GM12878 (cell line): Measurements from ENCODE around the gene CEP68. TPM values are rescaled to one million over a fixed set of nuclear protein-coding genes. Genes with fewer than 3 reads are reported as not detected.

Experiments used
- BCL3 ChIP-seq: IDR thresholded peaks from 2 replicates; pipeline ENCODE4 v1.6.1; 2011; ENCODE audit warnings: borderline replicate concordance, low read depth, mild to moderate bottlenecking, moderate library complexity, low read length; ENCODE audit not compliant: insufficient read depth, poor library complexity, severe bottlenecking
- CEBPB ChIP-seq, 2 experiments: fragments of 150-350 bp in 1 of 2; IDR thresholded peaks; 2 replicates each; pipeline ENCODE4 v1.6.1; 2012 to 2014; ENCODE audit warnings: low read depth in 2 of 2, low read length in 2 of 2, borderline replicate concordance in 1 of 2, inconsistent platforms in 1 of 2
- EGR1 ChIP-seq, 2 experiments: IDR thresholded peaks; 1 replicate in 1 of 2; 2 replicates in 1 of 2; pipeline ENCODE4 v1.6.1; 2011 to 2012; ENCODE audit warnings: low read depth in 2 of 2, low read length in 2 of 2, borderline replicate concordance in 1 of 2, mild to moderate bottlenecking in 1 of 2, moderate library complexity in 1 of 2
- ETV6 ChIP-seq, 2 experiments: fragments of 450-650 bp in 1 of 2; IDR thresholded peaks in 1 of 2; conservative IDR thresholded peaks in 1 of 2; 2 replicates each; pipeline ENCODE4 v1.6.1; 2014; ENCODE audit warnings: antibody characterized with exemption in 1 of 2, borderline replicate concordance in 1 of 2, low read depth in 1 of 2, mild to moderate bottlenecking in 1 of 2, moderate library complexity in 1 of 2
- FOXM1 ChIP-seq: IDR thresholded peaks from 2 replicates; pipeline ENCODE4 v1.6.1; 2012; ENCODE audit warnings: low read depth, mild to moderate bottlenecking, inconsistent platforms, low read length, moderate library complexity
- GATAD2B ChIP-seq: fragments of 450-650 bp; conservative IDR thresholded peaks from 2 replicates; pipeline ENCODE4 v1.6.1; 2017; ENCODE audit warnings: low read depth, mild to moderate bottlenecking, moderate library complexity
- HDAC6 ChIP-seq: fragments of 200-600 bp; sonication (generic); IDR thresholded peaks from one replicate; pipeline ENCODE4 v1.8.0; 2017; ENCODE audit warnings: antibody characterized with exemption; ENCODE audit not compliant: unreplicated experiment
- KLF5 ChIP-seq: fragments of 450-650 bp; IDR thresholded peaks from 2 replicates; pipeline ENCODE4 v1.6.1; 2014; ENCODE audit warnings: mild to moderate bottlenecking; ENCODE audit not compliant: partially characterized antibody
- MAX ChIP-seq: IDR thresholded peaks from 2 replicates; pipeline ENCODE4 v1.6.1; 2012; ENCODE audit warnings: low read depth, low read length, improper control_type of control experiment
- MLLT1 ChIP-seq: fragments of 450-650 bp; IDR thresholded peaks from 2 replicates; pipeline ENCODE4 v1.6.1; 2016; ENCODE audit warnings: mild to moderate bottlenecking
- NFYA ChIP-seq: IDR thresholded peaks from 2 replicates; pipeline ENCODE4 v1.6.1; 2011; ENCODE audit warnings: low read depth, mild to moderate bottlenecking, low read length, improper control_type of control experiment, borderline replicate concordance
- NFYB ChIP-seq: IDR thresholded peaks from 2 replicates; pipeline ENCODE4 v1.6.1; 2011; ENCODE audit warnings: low read depth, mild to moderate bottlenecking, low read length, improper control_type of control experiment, moderate library complexity; ENCODE audit not compliant: insufficient read depth
- NR2F1 ChIP-seq: fragments of 450-650 bp; conservative IDR thresholded peaks from 2 replicates; pipeline ENCODE4 v1.6.1; 2017; ENCODE audit warnings: mild to moderate bottlenecking
- NRF1 ChIP-seq: conservative IDR thresholded peaks from 2 replicates; pipeline ENCODE4 v1.6.1; 2011; ENCODE audit warnings: mild to moderate bottlenecking, low read depth, low read length, improper control_type of control experiment
- PML ChIP-seq: IDR thresholded peaks from 2 replicates; pipeline ENCODE4 v1.6.1; 2012; ENCODE audit warnings: low read length, inconsistent platforms
- PRDM15 ChIP-seq: fragments of 450-650 bp; formaldehyde crosslinking; IDR thresholded peaks from 2 replicates; pipeline ENCODE4 v1.4.0; 2020; ENCODE audit warnings: mild to moderate bottlenecking, moderate library complexity
- RB1 ChIP-seq: fragments of 450-650 bp; formaldehyde crosslinking; IDR thresholded peaks from 2 replicates; pipeline ENCODE4 v1.6.1; 2017; ENCODE audit warnings: mild to moderate bottlenecking, borderline replicate concordance
- RFX5 ChIP-seq: IDR thresholded peaks from 2 replicates; pipeline ENCODE4 v1.6.1; 2011; ENCODE audit warnings: low read depth, low read length, improper control_type of control experiment
- SMC3 ChIP-seq: IDR thresholded peaks from 2 replicates; pipeline ENCODE4 v1.6.1; 2011; ENCODE audit warnings: low read length, improper control_type of control experiment, borderline replicate concordance
- USF1 ChIP-seq: IDR thresholded peaks from 2 replicates; pipeline ENCODE4 v1.6.1; 2011; ENCODE audit warnings: borderline replicate concordance, low read depth, mild to moderate bottlenecking, moderate library complexity, mixed read lengths, low read length; ENCODE audit not compliant: insufficient read depth; ENCODE audit errors: extremely low read length
- polyA plus RNA-seq, 11 experiments: library from polyadenylated mRNA; depleted of rRNA in 4 of 11; unstranded in 6 of 11; stranded (reverse) in 5 of 11; fragments of >200 nt; fragmentation: Nextera tagmentation in 4 of 11; fragmentation: Illumina TruSeq in 1 of 11; extraction: Ambion mirVana in 4 of 11; extraction: Trizol in 1 of 11; gene quantifications; 1 replicate in 1 of 11; 2 replicates in 10 of 11; pipeline versions ENCODE4 v1.2.1 to v1.2.3, GENCODE V29; 2011 to 2016; ENCODE audit warnings: inconsistent platforms in 2 of 11, missing spikeins in 2 of 11, low read depth in 1 of 11
- total RNA-seq, 4 experiments: library from RNA; depleted of rRNA in 3 of 4; stranded (reverse); fragments of >200 nt in 3 of 4; fragmentation: Illumina TruSeq in 1 of 4; extraction: Trizol in 1 of 4; gene quantifications; 2 replicates each; pipeline versions ENCODE4 v1.2.1 to v1.2.3, GENCODE V29; 2013 to 2021

Gene CEP68
- total and polyA plus RNA-seq, 10 of the 15 experiments (the other 5 are each of a cell fraction or from before 2014, with no cell fraction given): 1.1 to 11.1 (median 7.4) TPM

- TF ChIP-seq NRF1 (peak; percentile 85), FOXM1 (no peak), PML (no peak), NFYA (no peak), EGR1 (IDR thresholded peaks at IDR 0.05; ENCODE audit: borderline replicate concordance in 1 of 2, low read depth in 2 of 2, low read length in 2 of 2) (peak in 1 of 2 experiments; percentile 82; a peak in 2 of 3 replicates), USF1 (no peak), NFYB (peak; percentile 72; the same call in 1 of the 2 replicates), SMC3 (no peak), GATAD2B (peak; percentile 68), RB1 (peak; percentile 77; the same call in 1 of the 2 replicates), HDAC6 (no peak), NR2F1 (no peak), BCL3 (no peak), RFX5 (peak; percentile 33; the same call in 1 of the 2 replicates), CEBPB (IDR thresholded peaks at IDR 0.05; ENCODE audit: borderline replicate concordance in 1 of 2, low read depth in 2 of 2, low read length in 2 of 2) (no peak), MAX (peak; percentile 46; the same call in 1 of the 2 replicates), ETV6 (conservative IDR thresholded peaks at IDR 0.05 in 1 of 2, IDR thresholded peaks at IDR 0.05 in 1 of 2; ENCODE audit: borderline replicate concordance in 1 of 2, low read depth in 1 of 2) (no peak), MLLT1 (peak; percentile 61; the same call in 1 of the 2 replicates), PRDM15 (CRISPR knock-in tag) (no peak), KLF5 (peak; percentile 51)
These were observed 73.8 kb downstream of the CEP68 start, which contains the start of gene RAB1A (continued) for GRCh38 chr2:65129826-65130663.
